Stimulated activated CD8-positive, alpha-beta memory T cell treated with anti-CD3 and anti-CD28 coated beads, Interleukin-15, amount 100 ng/mL, for 48 hours (primary cell): ENCODE results near the gene MYO9A.
"Not testable (repeated sequence)": the region's sequence is repeated elsewhere in the genome, so short reads cannot be mapped to it uniquely, and the experiment has no call there.

Experiments
- DNase-seq, 2 donors: peaks; one replicate each; pipeline ENCODE4 v3.0.0-alpha.2; 2020; ENCODE audit warnings: low read depth in 2 of 2

The MYO9A gene

DNA sequence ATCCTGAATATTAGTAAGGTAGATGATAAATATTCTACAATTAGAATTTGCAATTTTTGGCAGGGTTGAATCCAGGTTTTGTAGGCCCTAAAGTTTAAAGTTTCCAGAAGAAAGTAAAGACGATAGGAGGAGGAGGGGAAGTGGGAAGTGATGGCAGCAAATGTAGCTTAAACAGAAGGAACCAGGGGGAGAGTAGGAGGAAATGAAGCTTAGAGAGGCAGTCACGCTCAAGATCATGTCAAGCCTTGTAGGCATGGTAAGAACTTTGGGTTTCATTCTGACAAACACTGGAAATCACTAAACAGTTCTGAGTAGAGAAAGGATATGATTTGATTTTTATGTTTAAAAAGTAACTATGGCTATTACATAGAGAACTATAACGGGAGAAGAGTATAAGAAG, 243.7 kb downstream of the MYO9A start:
- DNase-seq = no peak

DNA sequence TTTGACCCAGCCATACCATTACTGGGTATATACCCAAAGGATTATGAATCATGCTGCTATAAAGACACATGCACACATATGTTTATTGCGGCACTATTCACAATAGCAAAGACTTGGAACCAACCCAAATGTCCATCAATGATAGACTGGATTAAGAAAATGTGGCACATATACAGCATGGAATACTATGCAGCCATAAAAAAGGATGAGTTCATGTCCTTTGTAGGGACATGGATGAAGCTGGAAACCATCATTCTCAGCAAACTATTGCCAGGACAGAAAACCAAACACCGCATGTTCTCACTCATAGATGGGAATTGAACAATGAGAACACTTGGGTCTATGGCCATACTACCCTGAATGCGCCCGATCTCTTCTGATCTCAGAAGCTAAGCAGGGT, 259.7 kb downstream of the MYO9A start:
- not testable (repeated sequence) for DNase-seq

DNA sequence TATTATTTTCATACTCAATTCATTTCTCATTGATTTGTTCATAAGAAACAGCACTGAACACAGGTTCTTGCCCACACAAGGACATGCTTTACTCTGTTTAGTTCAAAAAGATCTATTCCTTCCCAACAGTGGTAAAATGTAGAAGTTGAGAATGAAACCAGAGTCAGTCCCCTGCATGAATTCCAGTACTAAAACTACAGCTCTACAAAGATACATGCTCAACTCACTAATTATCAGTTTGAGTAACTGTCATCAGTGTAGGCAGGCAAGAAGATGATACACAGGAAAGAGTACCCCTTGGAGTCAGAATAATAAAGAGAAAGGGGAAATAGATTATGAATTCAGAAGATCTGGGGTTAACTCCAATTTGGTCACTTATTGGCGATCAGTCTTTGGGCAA, 264.4 kb downstream of the MYO9A start:
- no peak for DNase-seq

DNA sequence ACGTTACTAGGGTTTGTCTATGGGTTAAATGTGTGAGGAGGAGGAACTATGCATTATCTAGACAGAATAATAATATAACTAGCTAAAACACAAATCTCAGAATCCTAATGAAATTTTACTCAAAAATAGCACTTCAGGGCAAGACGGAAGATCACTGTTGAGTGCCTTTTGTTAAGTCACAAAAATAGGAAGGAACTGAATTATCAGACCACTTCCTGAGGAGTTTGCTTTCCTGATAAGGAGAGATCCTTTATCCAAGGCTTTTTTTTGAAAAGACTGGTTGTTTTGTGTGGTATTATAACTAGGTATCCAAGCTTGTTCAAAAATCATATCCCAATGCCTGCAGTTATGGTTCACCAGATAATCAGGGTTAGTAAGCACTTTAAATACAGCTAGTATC, 273.0 kb downstream of the MYO9A start:
- DNase-seq = no peak

DNA sequence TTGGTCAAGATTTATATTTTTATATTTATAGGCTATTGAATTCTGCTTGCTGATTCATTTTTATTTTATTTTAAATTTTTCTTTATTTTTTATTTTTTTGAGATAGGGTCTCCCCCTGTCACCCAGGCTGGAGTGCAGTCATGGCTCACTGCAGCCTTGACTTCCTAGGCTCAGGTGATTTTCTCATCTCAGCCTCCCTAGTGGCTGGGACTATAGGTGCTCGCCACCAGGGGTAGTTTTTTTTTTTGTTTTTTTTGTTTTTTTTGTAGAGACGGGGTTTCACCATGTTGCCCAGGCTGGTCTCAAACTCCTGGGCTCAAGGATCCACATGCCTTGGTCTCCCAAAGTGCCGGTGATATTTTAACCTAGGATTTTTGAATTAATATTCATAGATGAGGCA, 276.4 kb downstream of the MYO9A start:
- DNase-seq = no peak

DNA sequence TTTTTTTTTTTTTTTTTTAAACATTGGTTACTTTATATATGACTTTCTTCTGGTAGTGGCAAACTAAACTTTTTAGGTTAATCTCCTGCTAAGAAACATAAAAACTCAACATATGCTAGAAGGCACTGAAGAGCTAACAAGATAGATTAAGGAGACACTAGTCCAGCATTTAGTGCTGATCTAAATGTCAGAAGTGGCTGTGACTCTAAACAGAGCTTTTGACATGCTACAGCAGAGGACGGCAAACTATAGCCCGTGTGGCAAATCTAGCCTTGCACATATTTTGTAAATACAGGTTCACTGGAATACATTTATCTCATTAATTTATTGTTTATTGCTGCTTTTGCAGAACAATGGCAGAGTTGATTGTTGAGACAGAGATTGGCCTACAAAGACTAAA, 287.0 kb downstream of the MYO9A start:
- DNase-seq = no peak

DNA sequence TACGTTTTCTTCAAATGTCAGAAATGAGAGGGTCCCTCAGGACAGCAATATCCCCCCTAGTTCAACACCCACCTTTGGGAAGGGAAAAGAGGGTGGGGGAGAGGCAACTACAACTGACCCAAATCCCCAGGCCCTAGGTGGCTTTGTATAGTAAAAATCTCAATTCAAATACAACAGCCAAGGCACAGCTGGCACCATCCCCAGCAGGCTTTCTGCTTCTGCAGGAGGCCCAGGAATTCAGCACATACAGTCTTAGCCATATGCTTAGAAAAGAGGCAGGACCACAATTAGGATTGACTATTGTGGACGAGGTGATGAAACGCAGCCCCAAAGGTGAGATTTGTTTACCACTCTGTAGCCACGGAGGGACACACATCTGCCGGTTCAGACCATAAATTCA, 291.8 kb downstream of the MYO9A start:
- no peak for DNase-seq

DNA sequence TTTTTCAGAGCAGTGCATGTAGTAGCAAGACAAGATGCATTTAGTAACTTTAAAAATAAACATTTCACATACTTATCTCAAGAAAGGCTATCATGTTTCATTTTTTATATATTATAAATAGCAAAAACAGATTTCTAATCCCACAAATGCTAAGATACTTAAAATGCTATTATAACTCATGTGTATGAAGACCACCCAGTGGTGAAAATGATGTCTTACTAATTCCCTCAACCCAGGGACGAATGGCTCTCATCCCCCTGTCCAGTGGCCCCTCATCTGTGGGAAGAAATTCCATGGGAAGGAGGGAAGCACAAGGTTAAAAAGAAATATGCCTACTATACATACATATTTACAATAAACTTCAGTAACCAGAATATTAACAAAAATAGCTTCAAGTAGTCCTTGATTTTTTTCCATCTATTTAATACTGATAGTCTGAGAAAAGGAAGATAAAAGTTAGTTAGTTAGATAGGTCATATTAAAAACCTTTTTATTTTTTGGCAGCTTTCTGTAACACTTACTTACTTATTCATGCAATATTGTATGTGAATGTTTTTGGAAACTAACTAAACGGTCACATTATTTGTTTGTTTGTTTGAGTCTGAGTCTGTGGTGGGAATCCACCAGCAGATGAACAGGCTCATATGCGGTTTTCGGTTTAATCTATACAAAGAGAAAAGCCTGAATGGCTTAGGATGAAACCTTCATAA, 292.8 kb downstream of the MYO9A start:
- no peak for DNase-seq

DNA sequence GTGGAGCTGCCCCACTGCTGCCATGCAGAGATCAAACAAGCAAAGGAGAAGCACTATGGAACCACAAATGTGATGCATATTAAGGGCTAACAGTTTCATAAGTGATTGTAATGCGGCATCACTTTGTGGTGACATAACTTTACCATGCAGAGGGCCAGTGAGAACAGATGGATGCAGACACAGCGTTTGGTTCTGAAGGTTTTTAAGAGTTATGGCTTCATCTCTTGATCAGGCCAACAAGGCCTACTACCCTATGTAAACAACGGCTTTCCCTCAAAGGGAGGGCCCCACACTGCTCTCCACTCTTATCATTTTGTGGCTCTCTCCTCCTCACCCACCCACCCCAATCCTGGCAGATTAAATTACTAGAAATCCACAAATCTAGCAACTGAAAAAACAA, 294.1 kb downstream of the MYO9A start:
- no peak for DNase-seq

DNA sequence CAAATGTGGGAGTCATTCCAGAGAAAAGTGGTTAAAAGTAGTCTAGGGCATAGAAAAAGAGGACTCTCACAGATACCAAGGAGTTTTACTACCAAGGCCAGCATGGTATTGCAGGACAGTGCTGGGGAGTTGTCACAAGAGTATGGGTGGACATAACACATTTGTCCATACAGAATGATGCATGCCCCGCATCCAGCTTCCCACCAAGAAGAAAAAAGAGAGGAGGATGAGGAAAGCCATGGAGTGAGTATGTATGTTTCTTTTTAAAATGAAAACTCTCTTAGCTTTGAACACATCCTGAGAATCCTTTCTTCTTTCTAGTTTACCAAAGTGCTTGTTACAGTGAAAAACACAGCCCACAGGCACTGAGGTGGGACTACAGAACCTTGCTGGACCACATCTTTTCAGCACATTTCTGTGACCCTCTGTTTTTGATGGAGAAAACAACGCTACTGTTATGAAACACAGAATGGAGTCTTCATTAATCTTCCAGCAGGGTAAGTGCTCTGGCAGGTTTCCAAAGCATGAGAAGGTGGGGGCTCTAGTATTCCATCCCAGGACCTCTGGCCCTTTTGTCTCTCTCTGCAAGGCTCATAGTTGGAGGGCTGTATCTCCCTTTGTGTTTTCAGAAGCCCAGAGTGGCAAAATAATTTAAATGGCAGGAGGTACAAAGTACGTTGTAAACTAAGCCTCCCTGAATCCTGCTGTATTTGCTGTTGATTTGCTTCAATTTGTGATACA, 294.9 kb downstream of the MYO9A start:
- no peak for DNase-seq

DNA sequence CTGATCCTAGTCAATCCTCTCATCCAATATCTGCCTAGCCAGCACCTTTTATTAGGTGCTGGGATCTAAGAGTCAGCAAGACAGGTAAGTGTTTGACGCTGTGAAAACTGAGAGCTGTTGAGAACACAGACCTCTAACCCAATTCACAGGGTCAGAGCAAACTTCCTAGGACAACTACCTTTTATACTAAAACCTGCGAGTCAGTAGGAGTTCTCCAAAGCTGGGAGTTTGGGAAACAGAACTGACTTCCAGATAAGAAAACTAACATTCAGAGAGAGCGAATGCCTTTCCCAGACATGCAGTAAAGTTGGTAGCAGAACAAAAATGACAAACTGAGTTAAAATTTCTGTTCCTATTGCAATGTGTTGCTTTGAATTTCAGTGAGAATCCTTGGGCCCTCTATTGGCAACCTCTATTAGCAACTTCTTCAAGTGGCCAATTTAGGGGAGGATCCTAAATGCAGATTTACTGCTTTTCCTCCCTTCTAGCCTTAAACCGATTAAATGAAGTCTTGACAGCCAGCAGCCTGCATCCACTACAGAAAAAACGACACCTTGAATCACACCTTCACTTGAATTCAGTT, 296.3 kb downstream of the MYO9A start:
- DNase-seq = no peak

DNA sequence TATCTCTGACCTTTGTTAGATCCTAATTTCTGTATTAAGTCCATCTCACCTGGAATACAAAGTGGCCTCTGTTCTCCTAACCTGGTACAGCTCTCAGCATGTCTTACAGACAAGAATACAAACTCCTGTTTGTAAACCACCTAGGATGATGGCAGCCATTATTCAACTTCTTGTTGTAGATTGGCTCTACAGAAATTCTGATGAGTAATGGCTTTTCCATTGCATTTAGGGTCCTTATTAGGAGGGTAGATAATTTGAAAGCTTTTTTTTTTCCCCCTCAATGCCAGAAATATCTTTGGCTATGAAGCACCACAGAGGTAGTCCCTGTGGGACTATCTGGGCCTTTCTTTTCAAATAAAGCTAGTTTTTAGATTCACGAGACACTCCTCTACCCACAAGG, 297.8 kb downstream of the MYO9A start:
- no peak for DNase-seq

DNA sequence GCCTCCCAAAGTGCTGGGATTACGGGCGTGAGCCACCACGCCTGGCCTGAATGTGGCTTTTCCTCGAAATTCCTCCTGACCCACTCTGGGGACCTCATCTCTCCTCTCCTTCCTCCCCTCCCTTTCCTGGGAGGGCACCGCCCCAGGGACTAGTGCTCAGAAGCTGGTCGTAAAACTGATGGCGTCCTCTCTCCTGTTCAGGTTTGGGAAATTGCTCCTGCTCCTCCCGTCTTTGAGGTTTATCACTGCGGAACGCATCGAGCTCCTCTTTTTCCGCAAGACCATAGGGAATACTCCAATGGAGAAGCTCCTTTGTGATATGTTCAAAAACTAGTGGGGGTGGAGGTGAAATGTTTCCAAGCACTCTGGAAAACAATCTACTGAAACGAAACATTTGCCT, 300.6 kb downstream of the MYO9A start:
- DNase-seq = no peak

DNA sequence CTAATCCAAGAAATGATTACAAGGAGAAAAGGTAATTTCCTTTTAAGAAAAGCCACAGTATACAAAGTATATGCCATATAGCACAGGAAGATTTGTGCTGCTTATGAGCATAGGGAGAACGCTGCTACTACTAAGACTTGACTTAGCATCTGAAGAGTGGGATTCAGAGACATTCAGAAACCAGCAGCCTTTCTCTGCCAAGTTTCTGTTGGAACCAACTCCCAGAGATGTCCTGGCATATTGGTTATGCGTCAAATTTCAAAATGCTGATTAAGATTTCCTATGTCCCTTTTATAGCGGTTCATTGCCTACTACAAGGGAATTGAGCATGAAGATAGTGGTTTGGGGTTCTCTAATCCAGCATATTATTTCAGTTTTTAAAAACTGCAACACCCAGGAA, 302.6 kb downstream of the MYO9A start:
- no peak for DNase-seq

DNA sequence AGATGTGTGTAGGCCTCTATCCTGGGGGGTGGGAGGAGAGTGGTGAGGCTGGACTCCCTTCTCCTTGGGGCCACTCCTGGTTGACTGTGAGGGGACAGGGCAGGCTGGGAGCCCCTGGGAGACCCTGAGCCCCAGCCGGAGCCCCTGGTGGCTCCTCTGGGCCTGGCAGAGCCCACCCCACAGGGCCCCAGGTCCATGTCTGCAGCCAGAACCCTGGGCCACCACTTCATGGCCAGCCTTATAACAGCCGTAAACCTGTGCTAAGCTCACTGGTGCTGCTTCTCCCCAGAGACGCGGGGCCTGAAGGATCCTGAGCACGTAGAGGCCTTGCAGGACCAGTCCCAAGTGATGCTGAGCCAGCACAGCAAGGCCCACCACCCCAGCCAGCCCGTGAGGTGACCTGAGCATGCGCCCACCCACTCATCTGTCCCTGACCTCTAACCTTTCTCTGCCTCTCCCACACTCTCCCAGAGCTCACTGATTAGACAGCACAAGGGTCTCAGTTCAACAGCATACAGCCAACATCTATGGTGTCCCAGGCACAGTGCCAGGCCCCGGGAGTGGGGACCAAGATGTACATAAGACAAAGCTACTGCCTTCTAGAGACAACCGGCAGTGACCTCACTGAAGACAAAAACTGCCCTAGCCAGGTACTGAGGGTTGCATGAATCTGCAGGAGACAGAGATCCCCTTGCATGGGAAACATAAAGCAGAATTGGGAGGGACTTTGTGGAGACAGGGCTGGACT, 304.1 kb downstream of the MYO9A start:
- DNase-seq = no peak

DNA sequence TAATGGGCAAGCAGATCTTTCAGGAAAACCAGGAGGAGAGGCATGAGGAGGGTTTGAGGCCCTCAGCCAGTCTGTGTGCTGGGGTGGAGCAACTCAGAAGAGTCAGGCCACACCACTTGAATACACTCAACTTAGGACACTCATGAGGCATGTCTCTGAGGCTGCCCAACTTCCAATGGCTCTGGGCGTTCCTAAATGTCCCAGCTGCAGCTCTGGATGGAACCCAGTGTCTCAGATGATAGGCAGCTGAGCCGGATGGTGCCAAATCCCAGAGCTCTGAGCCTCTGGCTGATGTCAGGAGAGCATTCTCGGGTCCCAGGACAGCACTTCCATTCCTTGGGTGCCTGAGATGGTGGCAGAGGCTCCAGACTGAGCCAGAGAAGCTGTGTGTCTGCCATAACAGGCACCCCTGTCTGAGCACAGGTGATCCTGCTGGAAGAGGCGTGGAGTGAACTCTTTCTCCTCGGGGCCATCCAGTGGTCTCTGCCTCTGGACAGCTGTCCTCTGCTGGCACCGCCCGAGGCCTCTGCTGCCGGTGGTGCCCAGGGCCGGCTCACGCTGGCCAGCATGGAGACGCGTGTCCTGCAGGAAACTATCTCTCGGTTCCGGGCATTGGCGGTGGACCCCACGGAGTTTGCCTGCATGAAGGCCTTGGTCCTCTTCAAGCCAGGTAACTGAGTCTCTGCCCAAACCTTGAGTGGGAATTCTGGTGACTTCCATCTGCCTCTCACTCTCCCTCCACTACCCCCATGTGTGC, 304.8 kb downstream of the MYO9A start:
- no peak for DNase-seq

DNA sequence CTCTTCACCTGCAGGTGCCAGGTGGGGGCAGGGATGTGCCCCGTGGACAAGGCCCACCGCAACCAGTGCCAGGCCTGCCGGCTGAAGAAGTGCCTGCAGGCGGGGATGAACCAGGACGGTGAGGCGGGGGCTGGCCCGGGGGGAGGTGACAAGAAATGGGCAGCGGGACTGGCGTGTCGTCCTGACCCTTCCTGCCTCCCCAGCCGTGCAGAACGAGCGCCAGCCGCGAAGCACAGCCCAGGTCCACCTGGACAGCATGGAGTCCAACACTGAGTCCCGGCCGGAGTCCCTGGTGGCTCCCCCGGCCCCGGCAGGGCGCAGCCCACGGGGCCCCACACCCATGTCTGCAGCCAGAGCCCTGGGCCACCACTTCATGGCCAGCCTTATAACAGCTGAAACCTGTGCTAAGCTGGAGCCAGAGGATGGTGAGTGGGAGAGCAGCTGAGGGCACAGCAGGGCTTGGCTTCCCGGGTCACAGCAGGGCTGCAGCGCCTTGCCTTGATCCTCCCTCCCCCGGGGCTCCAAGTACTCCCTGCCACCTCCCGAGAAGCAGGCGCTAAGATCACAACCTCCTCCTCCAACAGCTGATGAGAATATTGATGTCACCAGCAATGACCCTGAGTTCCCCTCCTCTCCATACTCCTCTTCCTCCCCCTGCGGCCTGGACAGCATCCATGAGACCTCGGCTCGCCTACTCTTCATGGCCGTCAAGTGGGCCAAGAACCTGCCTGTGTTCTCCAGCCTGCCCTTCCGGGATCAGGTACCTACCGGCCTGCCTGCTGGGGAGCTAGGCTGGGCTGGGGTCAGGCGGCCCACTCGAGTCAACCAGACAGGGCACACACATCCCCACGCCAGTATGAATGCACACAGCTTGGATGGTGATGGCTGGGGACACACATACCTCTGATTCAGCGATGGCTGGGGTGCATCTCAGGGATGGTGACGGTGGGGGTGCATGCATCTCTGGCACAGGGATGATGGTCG, 305.9 kb downstream of the MYO9A start:
- DNase-seq = no peak

DNA sequence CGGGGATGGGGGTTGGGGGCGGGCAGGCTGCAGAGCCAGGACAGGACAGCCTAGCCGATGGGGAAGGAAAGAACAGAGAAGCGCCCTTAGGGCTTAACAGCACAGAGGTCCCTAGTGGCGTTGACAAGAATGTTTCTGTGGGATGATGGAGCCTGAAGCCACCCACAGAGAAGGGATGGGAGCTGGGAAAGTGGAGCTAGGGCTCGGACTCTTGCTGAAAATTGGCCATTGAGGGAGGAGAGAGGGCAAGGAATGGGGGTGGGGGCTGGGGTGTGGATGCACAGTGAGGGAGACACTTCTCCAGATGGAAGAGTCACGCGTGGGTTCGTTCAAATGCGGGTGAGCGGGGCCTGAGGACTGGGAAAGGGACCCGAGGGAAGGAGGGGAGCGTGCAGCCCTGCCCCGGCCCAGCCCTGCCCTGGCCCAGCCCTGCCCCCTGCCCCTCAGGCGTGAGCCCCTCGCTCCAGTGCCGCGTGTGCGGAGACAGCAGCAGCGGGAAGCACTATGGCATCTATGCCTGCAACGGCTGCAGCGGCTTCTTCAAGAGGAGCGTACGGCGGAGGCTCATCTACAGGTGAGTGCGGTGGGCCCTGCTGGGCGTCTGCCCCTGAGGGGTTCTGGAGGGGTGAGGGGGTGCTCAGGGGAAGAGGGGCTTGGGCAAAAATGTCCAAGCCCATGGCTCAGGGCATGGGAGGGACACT, 306.8 kb downstream of the MYO9A start:
- no peak for DNase-seq

DNA sequence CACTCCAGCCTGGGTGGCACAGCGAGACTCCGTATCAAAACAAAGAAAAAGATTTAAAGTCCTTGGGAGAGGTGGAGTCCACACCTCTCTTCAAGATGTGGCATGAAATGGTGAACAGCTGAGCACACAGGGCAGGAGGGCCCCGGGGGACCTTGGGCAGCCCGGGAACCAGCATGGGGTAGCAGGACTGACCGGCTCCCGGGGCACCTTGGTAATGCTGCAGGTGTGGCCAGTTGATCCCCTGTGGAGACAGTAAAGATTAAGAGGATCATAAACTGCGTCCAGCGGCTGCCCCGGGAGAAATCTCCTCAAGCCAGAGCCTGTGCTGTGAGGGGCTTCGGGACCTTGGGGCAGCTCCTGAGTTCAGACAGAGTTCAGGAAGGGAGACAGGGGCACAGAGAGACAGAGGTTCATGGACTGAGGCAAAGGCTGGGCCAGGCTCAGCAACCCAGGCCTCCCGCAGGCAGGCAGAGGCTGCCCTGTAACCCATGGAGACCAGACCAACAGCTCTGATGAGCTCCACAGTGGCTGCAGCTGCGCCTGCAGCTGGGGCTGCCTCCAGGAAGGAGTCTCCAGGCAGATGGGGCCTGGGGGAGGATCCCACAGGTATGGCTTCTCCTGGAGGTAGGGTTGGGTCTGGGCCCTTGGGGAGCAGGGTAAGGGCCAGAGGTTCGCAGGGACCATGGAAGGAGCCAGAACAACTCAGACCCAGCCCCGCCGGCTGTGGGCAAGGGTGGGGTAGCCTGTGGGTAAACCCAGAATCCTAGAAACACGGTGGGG, 307.5 kb downstream of the MYO9A start, which contains the start of gene NR2E3:
Gene NR2E3, plus strand, starts transcription at position 299 of the 780 bp plus-strand sequence. Its CDS starts 190 bp downstream, at position 489.
- DNase-seq = no peak
